Measurements from ENCODE around the gene FRMD8.

DNA sequence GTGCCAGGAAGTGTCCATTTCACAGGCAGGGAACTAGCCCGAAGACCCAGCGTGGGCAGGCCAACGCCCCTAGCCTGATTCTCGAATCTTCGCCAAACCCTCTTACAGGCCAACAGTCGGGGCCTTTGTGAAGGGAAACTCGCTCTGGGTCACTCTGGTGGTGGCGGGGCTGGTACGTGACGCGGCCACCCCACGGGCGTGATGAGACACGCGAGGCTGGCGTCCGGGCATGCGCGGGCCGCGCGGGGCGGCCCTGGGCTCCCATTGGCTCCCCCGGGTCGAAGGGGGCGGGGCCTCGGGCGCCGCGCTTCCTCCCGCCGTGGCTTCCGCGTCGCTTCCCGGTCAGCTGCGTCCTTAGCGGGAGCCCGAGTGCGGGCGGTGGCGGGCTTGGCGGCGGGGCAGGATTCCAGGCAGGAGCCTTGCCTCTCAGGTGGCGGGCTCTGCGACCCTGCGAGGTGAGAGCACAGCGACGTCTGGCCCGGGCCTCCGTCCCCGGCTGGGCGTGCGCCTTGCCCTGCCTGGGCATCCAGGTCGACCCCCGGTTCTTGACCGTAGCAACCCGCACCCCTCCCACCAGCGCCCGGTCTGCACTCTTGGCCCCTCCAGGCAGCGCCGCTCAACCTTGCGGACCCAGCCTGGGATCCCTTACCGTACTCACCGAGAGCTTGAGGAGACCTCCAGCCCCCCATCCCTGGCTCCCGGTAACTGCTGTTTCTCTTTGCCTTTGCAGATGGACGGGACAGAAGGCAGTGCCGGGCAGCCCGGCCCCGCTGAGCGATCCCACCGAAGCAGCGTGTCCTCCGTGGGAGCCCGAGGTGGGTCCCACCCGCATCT is at the start of gene FRMD8:
- TF ChIP-seq, protein P1, sequence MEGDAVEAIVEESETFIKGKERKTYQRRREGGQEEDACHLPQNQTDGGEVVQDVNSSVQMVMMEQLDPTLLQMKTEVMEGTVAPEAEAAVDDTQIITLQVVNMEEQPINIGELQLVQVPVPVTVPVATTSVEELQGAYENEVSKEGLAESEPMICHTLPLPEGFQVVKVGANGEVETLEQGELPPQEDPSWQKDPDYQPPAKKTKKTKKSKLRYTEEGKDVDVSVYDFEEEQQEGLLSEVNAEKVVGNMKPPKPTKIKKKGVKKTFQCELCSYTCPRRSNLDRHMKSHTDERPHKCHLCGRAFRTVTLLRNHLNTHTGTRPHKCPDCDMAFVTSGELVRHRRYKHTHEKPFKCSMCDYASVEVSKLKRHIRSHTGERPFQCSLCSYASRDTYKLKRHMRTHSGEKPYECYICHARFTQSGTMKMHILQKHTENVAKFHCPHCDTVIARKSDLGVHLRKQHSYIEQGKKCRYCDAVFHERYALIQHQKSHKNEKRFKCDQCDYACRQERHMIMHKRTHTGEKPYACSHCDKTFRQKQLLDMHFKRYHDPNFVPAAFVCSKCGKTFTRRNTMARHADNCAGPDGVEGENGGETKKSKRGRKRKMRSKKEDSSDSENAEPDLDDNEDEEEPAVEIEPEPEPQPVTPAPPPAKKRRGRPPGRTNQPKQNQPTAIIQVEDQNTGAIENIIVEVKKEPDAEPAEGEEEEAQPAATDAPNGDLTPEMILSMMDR (IDR thresholded peaks at IDR 0.05): no peak
- peak; percentile 89 for TF ChIP-seq POLR2AphosphoS5 (IDR thresholded peaks at IDR 0.05)
